ENCODE results near the gene DRC1.
"Not testable (repeated sequence)": the region's sequence is repeated elsewhere in the genome, so short reads cannot be mapped to it uniquely, and the experiment has no call there.

DRC1 gene

GRCh38 chr2:26464390-26465265, 62.9 kb downstream of the DRC1 start:
- DNase-seq: no peak

DNA sequence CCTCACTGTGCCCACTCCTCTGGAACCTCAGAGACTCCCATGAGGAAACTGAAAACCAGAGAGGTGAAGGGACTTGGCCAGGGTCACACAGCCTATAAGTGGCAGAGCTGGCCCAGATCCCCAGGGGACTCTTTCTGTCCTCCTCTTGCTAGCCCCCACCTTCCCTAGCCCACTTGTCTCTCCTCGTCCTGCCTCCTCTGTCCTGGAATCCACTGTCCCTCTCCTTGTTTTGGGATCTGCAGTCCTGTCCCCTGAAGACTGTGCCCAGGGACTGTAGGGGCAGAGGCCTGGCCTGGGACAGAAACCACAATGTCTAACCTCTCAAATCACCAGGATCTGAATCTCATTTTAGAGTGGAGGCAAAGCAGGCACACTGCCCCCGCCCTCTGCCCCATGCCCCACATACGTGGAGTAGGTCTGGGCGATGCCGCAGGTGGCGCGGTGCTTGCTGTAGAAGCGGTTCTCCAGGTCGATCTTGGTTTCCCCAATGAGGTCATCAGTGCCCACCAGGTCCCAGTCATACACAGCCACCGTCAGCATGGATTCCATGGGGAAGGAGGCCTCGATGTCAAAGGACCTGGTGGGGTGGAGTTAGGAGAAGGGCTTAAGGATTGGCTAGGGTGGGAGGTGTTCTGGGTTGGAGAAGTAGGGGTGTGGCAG, 63.7 kb downstream of the DRC1 start:
- no peak for DNase-seq

DNA sequence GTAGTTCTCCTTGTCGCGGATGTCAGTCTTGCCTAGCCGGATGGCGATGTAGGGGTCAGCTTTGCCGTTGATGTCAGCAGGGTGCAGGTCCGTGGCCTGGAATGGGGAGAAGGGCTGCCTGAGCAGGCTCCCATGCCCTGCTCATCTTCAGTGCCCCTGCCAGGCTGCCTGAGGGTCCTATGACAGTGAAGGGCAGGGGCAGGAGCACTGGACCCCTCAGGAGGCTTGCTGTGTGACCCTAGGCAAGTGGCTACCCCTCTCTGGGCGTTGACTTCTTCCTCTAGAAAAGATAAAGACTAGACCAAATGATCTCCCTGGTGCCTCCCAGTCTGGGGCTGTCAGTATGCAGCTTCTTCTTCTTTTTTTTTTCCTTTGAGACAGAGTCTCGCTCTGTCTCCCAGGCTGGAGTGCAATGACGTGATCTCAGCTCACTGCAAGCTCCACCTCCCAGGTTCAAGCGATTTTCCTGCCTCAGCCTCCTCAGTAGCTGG, 64.3 kb downstream of the DRC1 start:
- DNase-seq: no peak

DNA sequence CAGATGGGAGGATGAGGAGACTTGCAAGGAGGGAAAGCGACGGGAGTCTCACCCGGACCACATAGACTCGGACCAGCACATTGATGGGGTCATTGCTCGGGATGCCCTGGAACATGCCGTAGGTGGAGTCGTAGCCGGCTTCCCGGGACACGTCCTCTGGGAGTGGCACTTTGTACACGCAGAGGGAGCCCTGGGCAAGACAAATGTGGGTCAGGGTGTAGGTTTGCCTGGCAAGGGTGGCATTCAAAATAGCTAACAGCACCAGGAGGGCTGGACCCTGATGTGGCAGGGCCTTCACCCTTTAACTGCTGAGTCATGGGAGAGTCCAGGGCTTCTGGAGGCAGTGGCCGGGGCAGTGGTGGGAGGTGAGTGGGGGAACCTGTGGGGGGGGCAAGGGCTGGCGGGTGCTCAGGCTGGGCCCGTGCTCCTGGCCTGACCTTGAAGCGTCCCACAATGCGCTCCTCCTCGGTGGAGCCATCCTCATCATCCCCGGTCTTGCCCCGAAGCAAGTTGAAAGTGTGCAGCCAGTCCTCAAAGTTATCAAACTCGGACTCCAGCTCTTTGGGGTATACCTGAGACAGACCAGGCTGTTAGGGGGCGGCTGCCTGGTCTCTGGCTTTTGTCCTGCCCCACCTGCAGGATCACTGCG, 65.1 kb downstream of the DRC1 start:
- DNase-seq: no peak

DNA sequence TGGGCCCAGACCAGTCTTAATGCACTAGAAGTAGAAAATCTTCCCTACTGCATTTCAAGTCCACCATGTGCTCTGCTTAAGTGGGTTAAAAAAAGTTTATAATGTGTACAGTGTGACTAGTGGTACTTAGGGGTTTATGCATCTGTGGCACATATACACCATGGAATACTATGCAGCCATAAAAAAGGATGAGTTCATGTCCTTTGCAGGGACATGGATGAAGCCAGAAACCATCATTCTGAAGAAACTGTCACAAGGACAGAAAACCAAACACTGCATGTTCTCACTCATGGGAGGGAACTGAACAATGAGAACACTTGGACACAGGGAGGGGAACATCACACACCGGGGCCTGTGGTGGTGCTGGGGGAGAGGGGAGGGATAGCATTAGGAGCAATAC, 66.8 kb downstream of the DRC1 start:
- DNase-seq: not testable (repeated sequence)

- peak; percentile 85 for DNase-seq
These were observed 67.5 kb downstream of the DRC1 start for GRCh38 chr2:26469092-26469710.

DNA sequence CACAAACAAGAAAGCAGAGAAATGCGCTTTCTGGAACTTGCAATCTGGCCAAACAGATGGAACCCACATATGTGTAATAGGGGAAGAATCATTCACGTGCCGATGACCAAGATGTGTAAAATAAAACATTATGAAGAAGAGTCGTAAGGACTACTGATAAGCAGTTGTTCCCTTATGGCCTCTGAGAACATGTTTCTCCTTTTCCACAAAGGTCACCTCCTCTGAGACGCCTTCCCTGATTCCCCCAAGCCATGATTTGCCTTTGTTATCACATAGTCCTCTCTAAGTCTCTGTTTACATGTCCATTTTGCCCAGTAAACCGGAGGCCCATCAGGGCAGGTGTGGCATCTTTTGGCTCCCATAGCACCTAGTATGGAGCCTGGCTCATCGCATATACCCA, 68.2 kb downstream of the DRC1 start:
- DNase-seq: no peak

DNA sequence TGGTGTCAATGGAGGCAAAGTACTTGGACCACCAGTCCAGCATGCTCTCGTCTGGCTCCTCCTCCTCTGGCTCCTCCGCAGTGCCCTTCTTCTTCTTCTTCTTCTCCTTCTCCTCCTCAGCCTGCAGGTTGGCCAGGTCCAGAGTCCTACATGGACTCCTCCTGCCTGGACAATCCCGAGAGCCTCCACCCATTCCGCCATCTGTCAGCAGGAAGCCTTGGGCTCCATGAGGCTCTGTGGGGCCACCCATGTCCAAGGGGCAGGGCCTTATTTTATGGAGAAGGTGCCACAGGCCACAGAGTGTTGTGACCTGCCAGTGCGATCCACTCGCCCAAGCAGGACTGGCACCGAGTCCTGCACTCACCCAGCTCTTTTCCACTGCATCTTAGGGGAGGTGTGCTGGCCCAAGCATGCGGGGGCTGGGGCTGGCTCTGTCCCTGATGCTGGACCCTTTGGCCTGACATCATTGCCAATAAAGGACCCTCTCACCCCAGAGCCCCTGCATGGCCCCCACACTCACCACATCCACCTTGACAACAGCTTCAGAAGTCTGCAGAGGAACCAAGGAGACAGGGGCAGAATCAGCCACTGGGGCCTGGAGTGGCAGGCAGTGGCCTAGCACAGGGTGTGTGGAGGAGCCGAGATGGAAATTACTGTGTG, 69.0 kb downstream of the DRC1 start:
- DNase-seq: no peak

DNA sequence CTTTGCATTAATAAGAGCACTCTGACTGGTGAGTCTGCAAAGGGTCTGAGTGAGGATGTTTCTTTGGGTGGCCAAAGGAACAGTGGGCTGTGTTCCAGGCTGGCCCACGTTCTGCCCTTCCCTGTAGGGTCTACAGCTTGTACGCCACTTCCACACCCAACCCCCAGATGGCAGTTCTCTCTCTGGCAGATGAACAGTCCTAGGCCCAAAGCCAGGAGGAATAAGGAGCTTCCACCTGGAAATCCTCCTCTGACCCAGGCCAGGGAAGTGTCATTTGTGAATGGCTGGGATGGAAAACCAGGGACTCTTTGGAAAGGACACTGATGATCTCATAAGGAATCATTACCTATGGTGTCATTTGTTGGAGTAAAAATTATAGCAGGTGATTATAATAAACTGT, 69.6 kb downstream of the DRC1 start:
- DNase-seq: no peak

DNA sequence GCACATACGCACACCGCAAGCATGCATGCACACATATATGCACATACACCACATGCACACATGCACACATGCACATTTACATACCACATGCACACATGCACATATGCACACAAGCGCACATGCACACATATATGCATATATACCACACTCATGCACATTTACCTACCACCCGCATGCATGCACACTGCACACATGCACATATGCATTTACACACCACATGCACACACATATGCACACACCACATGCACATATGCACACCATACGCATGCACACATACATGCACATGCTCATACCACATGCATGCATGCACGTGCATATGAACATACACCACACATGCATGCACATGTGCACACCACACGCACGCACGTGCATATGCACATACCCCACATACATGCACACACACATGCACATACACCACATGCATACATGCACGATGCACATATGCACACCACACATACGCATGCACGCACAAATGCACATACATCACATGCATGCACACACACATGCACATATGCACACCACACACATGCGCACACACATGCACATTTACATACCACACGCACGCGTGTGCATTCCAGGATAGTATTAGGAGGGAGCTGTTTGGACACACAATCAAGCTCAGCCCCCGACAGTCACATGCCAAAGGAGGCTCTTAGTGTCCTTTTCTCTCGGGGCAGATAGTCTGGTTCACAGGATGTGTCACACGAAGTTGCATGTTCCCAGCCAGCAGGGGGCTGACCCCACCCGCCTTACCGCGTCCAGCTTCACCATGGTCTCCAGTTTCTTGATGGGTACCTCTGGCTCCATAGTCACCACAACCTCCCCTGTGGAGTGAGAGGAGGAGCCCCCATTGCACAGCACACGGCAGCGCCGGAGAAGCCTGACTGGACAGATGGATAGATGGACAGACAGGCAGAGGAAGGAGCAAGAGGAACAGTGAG, 70.3 kb downstream of the DRC1 start:
- no peak for DNase-seq

DNA sequence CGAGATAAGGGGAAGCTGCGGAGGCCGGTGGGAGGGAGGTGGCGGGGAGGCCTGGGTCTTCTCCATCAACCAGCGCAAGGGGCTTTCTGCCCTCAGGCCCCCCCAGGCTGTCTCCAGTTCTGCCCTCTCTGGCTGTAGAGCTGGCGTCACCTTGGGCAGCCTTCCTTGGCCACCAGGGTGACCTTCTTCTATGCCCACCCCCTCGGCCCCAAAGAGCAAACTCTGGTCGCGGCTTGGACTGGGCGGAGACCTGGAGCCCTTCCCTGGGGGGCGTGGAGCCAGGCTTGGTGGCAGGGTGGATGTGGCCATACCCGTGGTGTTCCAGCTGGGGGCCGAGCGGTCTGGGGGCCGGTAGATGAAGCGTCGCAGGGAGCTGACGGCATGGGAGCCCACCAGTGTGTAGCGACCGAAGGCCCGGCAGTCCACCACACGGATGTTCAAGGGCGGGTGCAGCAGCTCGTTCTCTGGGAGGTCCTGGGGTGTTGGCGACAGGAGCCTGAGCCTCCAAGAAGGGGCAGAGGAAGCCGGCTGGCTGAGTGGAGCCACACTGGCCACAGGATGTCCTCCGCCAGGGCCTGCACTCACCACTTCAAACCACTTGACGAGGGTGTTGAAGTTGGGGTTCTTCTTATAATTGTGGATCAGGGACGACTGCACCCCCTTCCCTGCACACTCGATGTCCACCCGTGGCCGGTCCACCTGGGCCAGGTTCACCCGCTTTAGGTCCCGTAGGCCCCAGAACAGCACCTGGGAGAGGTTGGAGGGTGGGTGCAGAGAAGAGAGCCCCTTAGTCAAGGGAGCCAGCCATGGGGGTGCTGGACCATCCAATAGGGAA, 71.3 kb downstream of the DRC1 start:
- no peak for DNase-seq

- no peak for DNase-seq
These were observed 72.1 kb downstream of the DRC1 start for GRCh38 chr2:26473796-26474195.

- no peak for DNase-seq
These were observed 72.6 kb downstream of the DRC1 start for GRCh38 chr2:26474261-26474785.

- no peak for DNase-seq
These were observed 73.3 kb downstream of the DRC1 start for GRCh38 chr2:26475037-26475436.

DNA sequence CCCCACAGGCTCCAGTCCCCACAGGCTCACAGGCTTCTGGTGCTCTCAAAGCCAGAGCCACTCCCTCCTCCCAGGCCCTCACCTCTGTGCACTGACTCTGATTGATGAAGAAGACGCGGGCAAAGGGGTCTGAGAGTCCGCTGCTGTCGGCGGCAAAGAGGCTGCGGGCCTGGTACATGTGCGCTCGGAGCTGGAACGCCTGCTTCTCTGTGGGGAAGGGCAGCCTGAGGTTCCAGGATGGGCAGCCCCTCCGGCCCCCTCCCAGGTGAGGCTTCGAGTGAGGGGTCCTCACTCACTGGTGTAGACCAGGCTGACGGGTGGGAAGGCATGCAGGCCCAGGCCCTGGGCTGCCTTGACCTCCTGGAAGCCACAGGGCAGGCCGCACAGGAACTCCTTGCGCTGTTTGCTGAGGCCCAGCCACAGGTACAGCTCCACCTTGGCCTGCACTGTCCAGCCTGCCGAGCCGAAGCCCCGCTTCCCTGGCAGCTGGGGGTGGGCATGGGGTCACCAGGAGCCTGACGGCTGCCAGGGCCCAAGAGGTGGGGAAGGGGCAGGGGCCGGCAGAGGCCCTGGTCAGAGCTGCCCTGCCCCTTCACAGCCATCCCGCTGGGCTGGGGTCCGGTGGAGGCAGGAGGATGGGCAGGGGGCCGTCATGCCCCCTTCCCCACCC, 74.2 kb downstream of the DRC1 start:
- DNase-seq: no peak

GRCh38 chr2:26477126-26477910, 75.6 kb downstream of the DRC1 start:
- no peak for DNase-seq

GRCh38 chr2:26477911-26478253, 76.2 kb downstream of the DRC1 start, which contains the start of gene OTOF:
Gene OTOF (minus strand): TSS chr2:26478124.
- no peak for DNase-seq

DNA sequence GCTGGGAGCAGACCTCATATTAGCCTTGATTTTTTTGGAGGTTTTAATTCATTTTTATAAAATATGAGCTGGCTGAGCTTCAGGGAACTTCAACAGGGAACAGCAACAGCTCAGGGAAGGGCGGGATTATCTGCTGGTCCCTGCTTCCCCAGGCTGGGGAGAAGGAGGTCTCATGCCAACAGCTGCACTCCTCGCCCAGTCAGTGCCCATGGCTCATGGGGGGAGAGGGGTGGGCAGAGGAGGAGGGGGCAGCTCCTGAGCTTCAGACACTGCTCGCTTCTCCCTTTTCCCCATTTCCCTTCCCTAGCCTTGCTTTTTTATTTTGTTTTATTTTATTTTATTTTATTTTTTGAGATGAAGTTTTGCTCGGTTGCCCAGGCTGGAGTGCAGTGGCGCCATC, 76.6 kb downstream of the DRC1 start:
- no peak for DNase-seq
